HK-2 (cell line): ENCODE data around the gene GRIA3.
"Not testable (repeated sequence)": the region's sequence is repeated elsewhere in the genome, so short reads cannot be mapped to it uniquely, and the experiment has no call there.

Experiments used
- DNase-seq: peaks from one replicate; pipeline ENCODE4 v3.0.0-alpha.2; 2018; ENCODE audit not compliant: unreplicated experiment

Gene GRIA3

GRCh38 chrX:123348468-123348867 is 164.4 kb downstream of the GRIA3 start:
- DNase-seq = no peak

- DNase-seq = no peak
Observed at GRCh38 chrX:123350226-123350625, 166.1 kb downstream of the GRIA3 start.

- DNase-seq = no peak
Observed at GRCh38 chrX:123357941-123358340, 173.9 kb downstream of the GRIA3 start.

- no peak for DNase-seq
Observed at GRCh38 chrX:123358457-123358856, 174.4 kb downstream of the GRIA3 start.

GRCh38 chrX:123361371-123361770 is 177.3 kb downstream of the GRIA3 start:
- DNase-seq = no peak

- not testable (repeated sequence) for DNase-seq
Observed at GRCh38 chrX:123386196-123386595, 202.1 kb downstream of the GRIA3 start.

GRCh38 chrX:123392921-123393320 is 208.8 kb downstream of the GRIA3 start:
- DNase-seq = no peak

GRCh38 chrX:123399709-123400108 is 215.6 kb downstream of the GRIA3 start:
- DNase-seq = no peak

GRCh38 chrX:123405231-123405630 is 221.2 kb downstream of the GRIA3 start:
- no peak for DNase-seq

- DNase-seq = no peak
Observed at GRCh38 chrX:123408821-123409737, 225.0 kb downstream of the GRIA3 start.

GRCh38 chrX:123422875-123423274 is 238.8 kb downstream of the GRIA3 start:
- DNase-seq = peak; percentile 9

- DNase-seq = no peak
Observed at GRCh38 chrX:123424546-123424945, 240.5 kb downstream of the GRIA3 start.

- no peak for DNase-seq
Observed at GRCh38 chrX:123425471-123425870, 241.4 kb downstream of the GRIA3 start.

- no peak for DNase-seq
Observed at GRCh38 chrX:123425904-123426303, 241.8 kb downstream of the GRIA3 start.

- DNase-seq = no peak
Observed at GRCh38 chrX:123432361-123433150, 248.5 kb downstream of the GRIA3 start.

GRCh38 chrX:123436512-123437136 is 252.5 kb downstream of the GRIA3 start:
- DNase-seq = no peak

- DNase-seq = not testable (repeated sequence)
Observed at GRCh38 chrX:123439926-123440325, 255.8 kb downstream of the GRIA3 start.

GRCh38 chrX:123442764-123443163 is 258.7 kb downstream of the GRIA3 start:
- DNase-seq = no peak

GRCh38 chrX:123447506-123447905 is 263.4 kb downstream of the GRIA3 start:
- DNase-seq = no peak

- DNase-seq = no peak
Observed at GRCh38 chrX:123449335-123449734, 265.3 kb downstream of the GRIA3 start.

- DNase-seq = no peak
Observed at GRCh38 chrX:123450222-123450621, 266.1 kb downstream of the GRIA3 start.

GRCh38 chrX:123454712-123455431 is 270.8 kb downstream of the GRIA3 start:
- DNase-seq = no peak
